HepG2 (cell line): ENCODE data around the gene PTPRM. TPM values are rescaled to one million over a fixed set of nuclear protein-coding genes. Genes with fewer than 3 reads are reported as not detected.

Source experiments
- ATAC-seq: fragments of 200-7000 bp; cut with Tn5 transposase; 3 replicates; pipeline ENCODE4 v1.9.1; 2020; ENCODE audit warnings: mild to moderate bottlenecking, moderate library complexity
- BruUV-seq: library from RNA; stranded (reverse); fragments of 400-500 nt; replicated peaks from 2 replicates; lab custom pipeline; 2021; lab: Mats Ljungman, UMichigan
- CTCF ChIA-PET: fragments of 300-600 bp; formaldehyde crosslinking; extraction: SDS; loops from one replicate; lab custom pipeline; 2021; ENCODE audit warnings: low total read pairs, inconsistent platforms, low intra/inter-chr PET ratio; lab: Yijun Ruan, JAX
- POLR2A ChIA-PET: fragments of 350-600 bp; sonication (Branson Sonifier 250); formaldehyde crosslinking; loops from one replicate; lab custom pipeline; 2020; ENCODE audit warnings: antibody characterized with exemption, inconsistent platforms; lab: Yijun Ruan, JAX
- DNase-seq: peaks from one replicate; pipeline ENCODE4 v3.0.0-alpha.2; 2015; ENCODE audit warnings: low spot score
- FAIRE-seq: peaks from 3 replicates; lab custom pipeline; 2011; peaks lifted over from hg19 to GRCh38; lab: Jason Lieb, UNC
- H2AFZ ChIP-seq: one replicate; pipeline ENCODE4 v1.6.1; 2011; ENCODE audit warnings: low read length, inconsistent platforms
- H3K27ac ChIP-seq: fragments of 300-600 bp; 3 replicates; pipeline ENCODE4 v1.8.0; 2011; ENCODE audit warnings: mixed run types, mild to moderate bottlenecking, mixed read lengths, low read length, inconsistent platforms; ENCODE audit not compliant: insufficient read depth; ENCODE audit errors: extremely low read length
- H3K27me3 ChIP-seq, 2 experiments: fragments of 200-600 bp in 1 of 2; 2 replicates in 1 of 2; 3 replicates in 1 of 2; pipeline versions ENCODE4 v1.6.0 to v1.8.0; 2011; ENCODE audit warnings: low read length in 2 of 2, mild to moderate bottlenecking in 2 of 2, moderate library complexity in 2 of 2, inconsistent platforms in 1 of 2; ENCODE audit not compliant: insufficient read depth in 2 of 2, control insufficient read depth in 1 of 2
- H3K36me3 ChIP-seq, 2 experiments: fragments of 200-600 bp in 1 of 2; replicated peaks in 1 of 2; 2 replicates in 1 of 2; 3 replicates in 1 of 2; pipeline versions ENCODE4 v1.5.1 to v1.8.0; 2011; ENCODE audit warnings: low read length in 2 of 2, inconsistent platforms in 1 of 2; ENCODE audit not compliant: insufficient read depth in 2 of 2, control insufficient read depth in 1 of 2
- H3K4me1 ChIP-seq: 2 replicates; pipeline ENCODE4 v1.5.1; 2012; ENCODE audit warnings: low read length, inconsistent platforms; ENCODE audit not compliant: insufficient read depth
- H3K4me2 ChIP-seq: 2 replicates; pipeline ENCODE4 v1.6.0; 2011; ENCODE audit warnings: low read depth, low read length, inconsistent platforms
- H3K4me3 ChIP-seq, 3 experiments: fragments of 200-600 bp in 1 of 3; sonication (generic), shearing (Covaris generic) in 1 of 3; replicated peaks in 1 of 3; 2 replicates each; pipeline ENCODE4 v1.5.1; 2011 to 2016; ENCODE audit warnings: low read length in 3 of 3, inconsistent platforms in 2 of 3, low read depth in 2 of 3, mild to moderate bottlenecking in 2 of 3, control low read depth in 1 of 3, mixed read lengths in 1 of 3; ENCODE audit not compliant: insufficient read depth in 1 of 3
- H3K79me2 ChIP-seq: one replicate; pipeline ENCODE4 v1.6.1; 2011; ENCODE audit warnings: low read length, inconsistent platforms; ENCODE audit not compliant: insufficient read depth
- H3K9ac ChIP-seq: 2 replicates; pipeline ENCODE4 v1.6.0; 2011; ENCODE audit warnings: mild to moderate bottlenecking, low read depth, low read length, inconsistent platforms; ENCODE audit not compliant: insufficient read depth
- H3K9me3 ChIP-seq: 2 replicates; pipeline ENCODE4 v1.5.1; 2012; ENCODE audit warnings: mild to moderate bottlenecking, low read length
- H4K20me1 ChIP-seq: 2 replicates; pipeline ENCODE4 v1.6.0; 2011; ENCODE audit warnings: inconsistent platforms, mild to moderate bottlenecking, low read length, moderate library complexity; ENCODE audit not compliant: insufficient read depth
- KAT7 ChIP-seq: IDR thresholded peaks from 2 replicates; pipeline ENCODE4 v1.6.1; 2018; ENCODE audit warnings: borderline replicate concordance, missing compliant biosample characterization
- ZBTB1 ChIP-seq: sonication (generic); formaldehyde crosslinking; IDR thresholded peaks from 2 replicates; pipeline ENCODE4 v1.4.0; 2020; ENCODE audit warnings: missing genetic modification reagents, borderline replicate concordance
- ZBTB37 ChIP-seq: sonication (generic); formaldehyde crosslinking; IDR thresholded peaks from 2 replicates; pipeline ENCODE4 v1.4.0; 2020; ENCODE audit warnings: mild to moderate bottlenecking, missing genetic modification reagents
- ZBTB38 ChIP-seq: sonication (generic); formaldehyde crosslinking; IDR thresholded peaks from 2 replicates; pipeline ENCODE4 v1.5.1; 2020; ENCODE audit warnings: mild to moderate bottlenecking, missing genetic modification reagents
- ZNF143 ChIP-seq: sonication (generic); formaldehyde crosslinking; IDR thresholded peaks from 2 replicates; pipeline ENCODE4 v1.4.0; 2020; ENCODE audit warnings: missing genetic modification reagents
- ZNF280B ChIP-seq: sonication (generic); formaldehyde crosslinking; IDR thresholded peaks from 2 replicates; pipeline ENCODE4 v1.5.0; 2020; ENCODE audit warnings: missing genetic modification reagents, mild to moderate bottlenecking, borderline replicate concordance
- ZNF44 ChIP-seq: sonication (generic); formaldehyde crosslinking; IDR thresholded peaks from 2 replicates; pipeline ENCODE4 v1.5.1; 2020; ENCODE audit warnings: mild to moderate bottlenecking, missing genetic modification reagents
- ZSCAN12 ChIP-seq: sonication (generic); formaldehyde crosslinking; IDR thresholded peaks from 2 replicates; pipeline ENCODE4 v1.9.0; 2021; ENCODE audit warnings: mild to moderate bottlenecking, missing genetic modification reagents
- WGBS: methylation state at CpG from one replicate; pipeline ENCODE4 v1.1.6; 2017; ENCODE audit warnings: low lambda C conversion rate; 5-methylcytosine and 5-hydroxymethylcytosine counted together
- in situ Hi-C: cut with HindIII; loops from 2 replicates; pipeline ENCODE4 v1.10.0; 2017; ENCODE audit warnings: low pct_unique_long_range_greater_than_20kb; ENCODE audit not compliant: extremely low pct_ligation_motif_present
- intact Hi-C: fragments of 100-400 bp; cut with micrococcal nuclease; formaldehyde crosslinking; loops from one replicate; pipeline ENCODE4 v1.10.0; 2022; ENCODE audit not compliant: unreplicated experiment
- polyA plus RNA-seq, 8 experiments: library from polyadenylated mRNA; depleted of rRNA in 3 of 8; stranded (reverse) in 7 of 8; unstranded in 1 of 8; fragments of >200 nt; fragmentation: Illumina TruSeq in 4 of 8; extraction: Trizol in 4 of 8; gene quantifications; 2 replicates each; pipeline versions ENCODE4 v1.2.1 to v1.2.3, GENCODE V29; 2011 to 2016; ENCODE audit warnings: low read depth in 4 of 8, missing spikeins in 1 of 8, mixed read lengths in 1 of 8; ENCODE audit not compliant: insufficient read depth in 1 of 8
- total RNA-seq, 5 experiments: library from RNA; depleted of rRNA; stranded (reverse); fragments of >200 nt; fragmentation: Illumina TruSeq; extraction: Trizol; gene quantifications; 2 replicates each; pipeline ENCODE4 v1.2.3, GENCODE V29; 2016; ENCODE audit warnings: low read depth in 1 of 5
- TF ChIP-seq, protein P1 (sequence below): sonication (generic); formaldehyde crosslinking; IDR thresholded peaks from 2 replicates; pipeline ENCODE4 v1.4.0; 2020; ENCODE audit warnings: mild to moderate bottlenecking, missing genetic modification reagents
- TF ChIP-seq, protein P2 (sequence below): IDR thresholded peaks from 2 replicates; pipeline ENCODE4 v1.6.1; 2012; ENCODE audit warnings: low read length, improper control_type of control experiment
- TF ChIP-seq, protein P3 (sequence below): sonication (generic); formaldehyde crosslinking; conservative IDR thresholded peaks from 2 replicates; pipeline ENCODE4 v1.4.0; 2020; ENCODE audit warnings: missing genetic modification reagents

Gene PTPRM
- total and polyA plus RNA-seq, 2 of the 13 experiments (the other 11 are each of a cell fraction or from before 2014, with no cell fraction given): 12.6 to 108 TPM

GRCh38 chr18:7691206-7691605 lies 124.1 kb downstream of the PTPRM start:
- intact Hi-C loops (loop anchor here (10.0 kb wide), 1 partner anchor 64 kb away; no protein-coding TSS in a partner anchor), in situ Hi-C loops (no loop called here)
- POLR2A ChIA-PET: no interaction called here
- Histone ChIP-seq H3K27ac (no peak overlapping the region), H3K4me3 (no peak overlapping the region), H3K79me2 (no peaks in the 10 kb centered on the region), H3K4me1 (no peaks in the 10 kb centered on the region), H2AFZ (no peak overlapping the region), H3K9me3 (no peaks in the 10 kb centered on the region), H4K20me1 (no peaks in the 10 kb centered on the region), H3K27me3 (no peaks in the 10 kb centered on the region; a peak in 1 of 5 replicates), H3K9ac (no peak overlapping the region), H3K36me3 (no peaks in the 10 kb centered on the region), H3K4me2 (no peak overlapping the region)
- no peak for DNase-seq
- ATAC-seq: no peak
- WGBS: 95% methylated on average over 3 of the region's 3 CpGs
- CTCF ChIA-PET: no interaction called here
- no peak for FAIRE-seq
- no TSS peak for BruUV-seq
- TF ChIP-seq, protein P1, sequence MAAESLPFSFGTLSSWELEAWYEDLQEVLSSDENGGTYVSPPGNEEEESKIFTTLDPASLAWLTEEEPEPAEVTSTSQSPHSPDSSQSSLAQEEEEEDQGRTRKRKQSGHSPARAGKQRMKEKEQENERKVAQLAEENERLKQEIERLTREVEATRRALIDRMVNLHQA: no peak
- no peak for TF ChIP-seq KAT7 (CRISPR knock-in tag)
- TF ChIP-seq ZNF280B (CRISPR knock-in tag): no peak
- no peak for TF ChIP-seq ZNF143
- TF ChIP-seq ZNF44 (CRISPR knock-in tag): no peak

GRCh38 chr18:7696780-7697179 lies 129.7 kb downstream of the PTPRM start:
- Histone ChIP-seq H3K4me2 (no peak overlapping the region), H3K9me3 (no peaks in the 10 kb centered on the region), H3K27me3 (no peaks in the 10 kb centered on the region), H2AFZ (no peak overlapping the region), H3K4me3 (no peak overlapping the region), H3K79me2 (no peaks in the 10 kb centered on the region), H3K9ac (no peak overlapping the region), H3K36me3 (no peaks in the 10 kb centered on the region), H4K20me1 (no peaks in the 10 kb centered on the region), H3K27ac (no peak overlapping the region), H3K4me1 (no peaks in the 10 kb centered on the region)
- FAIRE-seq: no peak
- 93% methylated on average over 3 of the region's 3 CpGs for WGBS
- no TSS peak for BruUV-seq
- no peak for DNase-seq
- ChIA-PET POLR2A (no interaction called here), CTCF (no interaction called here)
- in situ Hi-C loops (no loop called here), intact Hi-C loops (loop anchor here (10.0 kb wide), 1 partner anchor 58 kb away; no protein-coding TSS in a partner anchor)
- ATAC-seq: no peak
- TF ChIP-seq ZBTB1 (CRISPR knock-in tag) (no peak), ZSCAN12 (no peak), ZBTB37 (CRISPR knock-in tag) (no peak), ZBTB38 (CRISPR knock-in tag) (no peak)
- TF ChIP-seq, protein P2, sequence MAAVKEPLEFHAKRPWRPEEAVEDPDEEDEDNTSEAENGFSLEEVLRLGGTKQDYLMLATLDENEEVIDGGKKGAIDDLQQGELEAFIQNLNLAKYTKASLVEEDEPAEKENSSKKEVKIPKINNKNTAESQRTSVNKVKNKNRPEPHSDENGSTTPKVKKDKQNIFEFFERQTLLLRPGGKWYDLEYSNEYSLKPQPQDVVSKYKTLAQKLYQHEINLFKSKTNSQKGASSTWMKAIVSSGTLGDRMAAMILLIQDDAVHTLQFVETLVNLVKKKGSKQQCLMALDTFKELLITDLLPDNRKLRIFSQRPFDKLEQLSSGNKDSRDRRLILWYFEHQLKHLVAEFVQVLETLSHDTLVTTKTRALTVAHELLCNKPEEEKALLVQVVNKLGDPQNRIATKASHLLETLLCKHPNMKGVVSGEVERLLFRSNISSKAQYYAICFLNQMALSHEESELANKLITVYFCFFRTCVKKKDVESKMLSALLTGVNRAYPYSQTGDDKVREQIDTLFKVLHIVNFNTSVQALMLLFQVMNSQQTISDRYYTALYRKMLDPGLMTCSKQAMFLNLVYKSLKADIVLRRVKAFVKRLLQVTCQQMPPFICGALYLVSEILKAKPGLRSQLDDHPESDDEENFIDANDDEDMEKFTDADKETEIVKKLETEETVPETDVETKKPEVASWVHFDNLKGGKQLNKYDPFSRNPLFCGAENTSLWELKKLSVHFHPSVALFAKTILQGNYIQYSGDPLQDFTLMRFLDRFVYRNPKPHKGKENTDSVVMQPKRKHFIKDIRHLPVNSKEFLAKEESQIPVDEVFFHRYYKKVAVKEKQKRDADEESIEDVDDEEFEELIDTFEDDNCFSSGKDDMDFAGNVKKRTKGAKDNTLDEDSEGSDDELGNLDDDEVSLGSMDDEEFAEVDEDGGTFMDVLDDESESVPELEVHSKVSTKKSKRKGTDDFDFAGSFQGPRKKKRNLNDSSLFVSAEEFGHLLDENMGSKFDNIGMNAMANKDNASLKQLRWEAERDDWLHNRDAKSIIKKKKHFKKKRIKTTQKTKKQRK: no peak
- TF ChIP-seq, protein P3, sequence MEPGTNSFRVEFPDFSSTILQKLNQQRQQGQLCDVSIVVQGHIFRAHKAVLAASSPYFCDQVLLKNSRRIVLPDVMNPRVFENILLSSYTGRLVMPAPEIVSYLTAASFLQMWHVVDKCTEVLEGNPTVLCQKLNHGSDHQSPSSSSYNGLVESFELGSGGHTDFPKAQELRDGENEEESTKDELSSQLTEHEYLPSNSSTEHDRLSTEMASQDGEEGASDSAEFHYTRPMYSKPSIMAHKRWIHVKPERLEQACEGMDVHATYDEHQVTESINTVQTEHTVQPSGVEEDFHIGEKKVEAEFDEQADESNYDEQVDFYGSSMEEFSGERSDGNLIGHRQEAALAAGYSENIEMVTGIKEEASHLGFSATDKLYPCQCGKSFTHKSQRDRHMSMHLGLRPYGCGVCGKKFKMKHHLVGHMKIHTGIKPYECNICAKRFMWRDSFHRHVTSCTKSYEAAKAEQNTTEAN (CRISPR knock-in tag): no peak
